GM19452 (cell line): ENCODE data around the gene ARFIP1.
"Not testable (repeated sequence)": the region's sequence is repeated elsewhere in the genome, so short reads cannot be mapped to it uniquely, and the experiment has no call there.

Experiments
- ATAC-seq: cut with Tn5 transposase; IDR thresholded peaks from one replicate; pipeline ENCODE4 v1.9.1; 2021; ENCODE audit not compliant: unreplicated experiment

ARFIP1 gene

DNA sequence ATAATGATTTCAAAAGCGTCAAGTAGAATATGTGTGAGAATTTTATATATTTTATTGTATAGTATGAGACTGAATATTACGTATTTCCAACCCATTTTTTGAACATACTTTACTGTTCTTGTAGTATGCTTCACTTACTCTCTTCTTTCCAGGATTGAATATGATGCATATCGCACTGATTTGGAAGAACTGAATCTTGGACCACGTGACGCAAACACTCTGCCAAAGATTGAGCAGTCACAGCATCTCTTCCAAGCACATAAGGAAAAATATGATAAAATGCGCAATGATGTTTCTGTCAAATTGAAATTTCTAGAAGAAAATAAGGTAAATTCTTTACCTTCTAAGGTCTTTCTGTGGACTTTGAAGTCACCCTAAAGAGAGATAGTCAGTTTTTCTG lies 108.2 kb downstream of the ARFIP1 start:
- ATAC-seq: no peak

DNA sequence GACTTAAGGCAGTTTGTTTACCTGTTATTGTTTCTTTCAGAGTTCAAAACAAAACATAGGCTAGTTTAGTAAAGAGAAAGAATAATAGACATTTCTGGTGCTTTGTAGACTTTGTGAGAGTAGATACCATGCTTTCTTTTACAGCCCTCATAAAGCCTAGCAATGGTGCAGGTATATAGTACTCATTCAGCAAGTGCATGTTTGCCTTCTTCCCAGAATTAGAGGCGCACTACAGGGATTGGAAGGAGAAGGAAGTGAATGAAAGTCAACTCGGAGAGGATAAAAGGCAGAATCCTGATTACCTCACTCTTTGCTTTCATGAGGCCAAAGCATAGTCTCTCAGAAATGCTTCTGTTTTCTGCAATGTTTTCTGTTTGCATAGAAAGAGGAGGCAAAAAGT lies 113.2 kb downstream of the ARFIP1 start:
- ATAC-seq: no peak

DNA sequence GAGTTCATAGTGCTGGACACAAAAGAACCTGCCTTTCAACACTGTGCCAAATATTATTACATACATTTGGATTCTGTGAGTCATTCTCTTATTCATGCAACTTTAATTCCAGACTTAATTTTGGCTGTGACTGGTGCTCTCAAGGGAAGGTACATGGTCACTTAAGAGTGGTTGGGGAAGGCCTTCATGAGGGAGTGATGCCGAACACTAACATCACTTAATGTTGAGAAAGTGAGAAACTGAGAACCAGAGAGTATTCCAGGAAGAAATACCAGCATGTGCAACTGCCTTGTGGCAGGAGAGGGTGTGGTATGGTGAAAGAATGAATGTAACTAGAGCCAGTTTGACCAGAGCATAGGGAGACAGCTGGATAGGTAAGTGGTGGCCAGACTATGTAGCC lies 114.9 kb downstream of the ARFIP1 start:
- no peak for ATAC-seq

DNA sequence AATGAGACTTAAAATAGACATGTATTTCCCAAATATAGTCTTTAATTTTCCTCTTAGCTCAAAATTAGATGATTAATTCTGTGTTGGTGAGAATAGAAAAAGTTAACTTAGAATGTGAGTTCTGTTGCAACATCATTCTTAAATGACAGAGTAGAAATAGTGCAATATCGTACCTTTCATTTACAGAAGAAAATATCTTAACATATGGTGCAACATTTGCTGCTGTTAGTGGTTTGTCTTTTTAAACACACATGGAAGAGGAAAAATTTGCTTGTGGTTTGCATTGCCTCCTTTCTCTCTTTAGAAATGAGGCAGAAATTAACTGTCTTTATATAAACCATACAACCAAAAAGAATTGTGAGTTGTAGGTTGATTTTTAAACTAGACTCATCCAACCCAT lies 117.1 kb downstream of the ARFIP1 start:
- ATAC-seq: no peak

DNA sequence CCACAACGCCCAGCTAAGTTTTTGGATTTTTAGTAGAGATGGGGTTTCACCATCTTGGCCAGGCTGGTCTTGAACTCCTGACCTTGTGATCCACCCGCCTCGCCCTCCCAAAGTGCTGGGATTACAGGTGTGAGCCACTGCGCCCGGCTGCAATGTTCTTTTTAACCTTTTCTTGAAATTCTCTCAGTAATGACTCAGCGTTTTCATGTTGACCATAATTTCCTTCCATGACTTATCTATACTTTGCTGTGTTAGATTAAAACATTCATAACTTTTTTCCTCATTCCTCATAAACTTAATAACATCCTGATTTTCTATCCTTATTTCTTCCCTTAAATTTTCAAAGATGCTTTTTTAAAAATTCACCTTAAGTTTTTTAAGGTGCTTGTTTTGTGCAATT lies 118.4 kb downstream of the ARFIP1 start:
- not testable (repeated sequence) for ATAC-seq

DNA sequence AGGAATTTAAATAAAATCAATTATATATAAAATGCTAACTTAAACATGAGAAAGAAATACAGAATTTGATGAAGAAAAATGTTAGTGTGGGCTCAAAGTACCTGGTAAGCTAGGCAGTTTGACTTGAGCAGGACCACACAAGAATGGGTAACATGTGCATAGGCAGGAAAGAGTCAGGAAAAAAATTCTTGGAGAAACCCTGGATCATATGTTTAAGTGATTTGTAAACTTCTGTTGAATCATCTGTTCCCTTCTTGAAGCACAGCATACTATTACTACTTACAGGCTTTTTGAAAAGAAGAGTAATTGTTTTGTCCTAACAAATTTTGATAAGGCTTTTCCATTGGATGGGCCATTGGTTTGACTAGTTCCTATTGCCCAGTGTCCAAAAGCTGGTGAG lies 118.9 kb downstream of the ARFIP1 start:
- no peak for ATAC-seq

DNA sequence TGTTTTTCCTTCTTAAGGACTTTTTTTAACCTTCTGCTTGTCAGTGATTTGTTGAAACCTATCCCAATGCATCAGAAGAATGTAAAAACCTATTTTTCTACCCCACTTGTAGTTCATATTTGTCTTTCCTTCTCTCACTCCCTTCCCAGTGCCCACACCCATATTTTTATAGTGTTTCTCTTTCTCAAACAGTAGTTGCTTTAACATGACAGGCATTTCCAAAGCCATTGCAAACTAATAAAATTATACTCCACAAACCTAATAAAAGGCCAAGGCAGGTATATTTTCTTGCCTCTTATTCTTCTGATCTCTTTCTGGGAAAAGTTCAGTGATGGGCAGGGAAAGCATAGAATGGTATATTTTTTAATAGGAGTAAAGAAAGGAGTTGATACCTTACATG lies 120.6 kb downstream of the ARFIP1 start:
- ATAC-seq: no peak

DNA sequence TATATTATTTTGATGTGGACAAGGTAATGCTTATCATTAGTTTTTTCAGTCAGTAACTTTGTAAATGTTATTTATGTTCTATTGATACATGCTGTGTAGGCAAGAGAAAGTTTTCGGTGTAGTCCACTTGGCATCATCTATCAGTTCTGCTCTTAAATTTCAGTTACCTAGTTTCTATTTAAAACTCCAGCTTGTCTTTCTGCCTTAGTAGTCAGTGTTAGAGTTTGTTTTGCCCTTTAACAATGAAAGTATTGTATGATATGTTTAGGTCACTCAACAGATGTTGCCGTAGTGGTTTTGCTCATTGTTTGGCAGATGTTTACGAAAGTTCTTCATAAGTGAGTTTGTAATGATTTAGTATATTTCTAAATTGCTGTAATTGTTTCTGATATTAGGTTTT lies 121.5 kb downstream of the ARFIP1 start:
- no peak for ATAC-seq

DNA sequence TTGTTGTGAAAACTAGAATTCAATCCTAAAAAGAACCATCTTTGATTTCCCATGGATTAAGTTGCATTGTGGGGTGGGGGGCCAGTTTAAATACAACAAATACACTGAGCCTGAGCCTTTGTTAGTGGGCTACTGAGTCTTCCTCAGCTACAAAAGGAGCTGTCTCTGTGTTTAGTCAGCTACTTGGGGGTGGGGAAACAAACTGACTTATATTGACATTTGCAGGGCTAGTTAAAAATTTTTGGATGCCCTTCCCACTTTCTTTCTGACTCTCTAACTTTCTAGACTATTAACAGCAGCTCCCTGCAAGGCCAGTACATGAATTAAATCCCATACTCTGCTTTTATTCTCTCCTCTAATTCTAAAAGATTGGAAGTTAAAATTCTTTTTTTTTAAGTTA lies 123.9 kb downstream of the ARFIP1 start:
- no peak for ATAC-seq

DNA sequence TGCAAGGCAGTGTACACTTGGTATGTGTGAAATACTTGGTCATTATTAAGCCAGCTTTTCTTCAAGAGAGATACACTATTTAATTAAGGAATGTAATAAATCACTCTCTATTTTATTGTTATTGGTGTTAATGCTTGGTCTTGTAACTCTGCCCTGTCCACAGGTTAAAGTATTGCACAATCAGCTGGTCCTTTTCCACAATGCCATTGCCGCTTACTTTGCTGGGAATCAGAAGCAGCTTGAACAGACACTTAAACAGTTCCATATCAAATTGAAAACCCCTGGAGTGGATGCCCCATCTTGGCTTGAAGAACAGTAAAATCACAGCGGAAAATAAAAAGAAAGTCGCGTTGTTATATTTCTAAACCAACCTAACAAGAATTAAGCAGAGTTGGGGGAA lies 130.1 kb downstream of the ARFIP1 start:
- no peak for ATAC-seq

DNA sequence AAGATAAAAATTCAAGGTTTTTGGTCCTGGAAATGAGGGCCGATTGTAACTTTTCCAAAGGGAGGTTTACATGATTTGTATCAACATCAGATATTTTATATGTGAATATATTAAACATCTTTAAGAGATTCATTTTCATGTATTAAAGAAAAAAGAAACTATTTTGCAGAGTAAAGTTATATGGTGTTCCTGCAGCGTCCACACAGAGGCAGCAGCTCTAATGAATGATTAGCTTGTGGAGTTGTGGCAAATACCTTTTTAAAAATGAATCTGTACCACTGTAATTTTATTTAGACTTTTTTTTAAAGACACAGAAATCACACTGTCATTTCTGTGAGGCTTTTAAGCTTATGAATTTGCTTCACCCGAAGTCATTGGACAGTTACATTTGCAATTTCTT lies 130.8 kb downstream of the ARFIP1 start:
- no peak for ATAC-seq

DNA sequence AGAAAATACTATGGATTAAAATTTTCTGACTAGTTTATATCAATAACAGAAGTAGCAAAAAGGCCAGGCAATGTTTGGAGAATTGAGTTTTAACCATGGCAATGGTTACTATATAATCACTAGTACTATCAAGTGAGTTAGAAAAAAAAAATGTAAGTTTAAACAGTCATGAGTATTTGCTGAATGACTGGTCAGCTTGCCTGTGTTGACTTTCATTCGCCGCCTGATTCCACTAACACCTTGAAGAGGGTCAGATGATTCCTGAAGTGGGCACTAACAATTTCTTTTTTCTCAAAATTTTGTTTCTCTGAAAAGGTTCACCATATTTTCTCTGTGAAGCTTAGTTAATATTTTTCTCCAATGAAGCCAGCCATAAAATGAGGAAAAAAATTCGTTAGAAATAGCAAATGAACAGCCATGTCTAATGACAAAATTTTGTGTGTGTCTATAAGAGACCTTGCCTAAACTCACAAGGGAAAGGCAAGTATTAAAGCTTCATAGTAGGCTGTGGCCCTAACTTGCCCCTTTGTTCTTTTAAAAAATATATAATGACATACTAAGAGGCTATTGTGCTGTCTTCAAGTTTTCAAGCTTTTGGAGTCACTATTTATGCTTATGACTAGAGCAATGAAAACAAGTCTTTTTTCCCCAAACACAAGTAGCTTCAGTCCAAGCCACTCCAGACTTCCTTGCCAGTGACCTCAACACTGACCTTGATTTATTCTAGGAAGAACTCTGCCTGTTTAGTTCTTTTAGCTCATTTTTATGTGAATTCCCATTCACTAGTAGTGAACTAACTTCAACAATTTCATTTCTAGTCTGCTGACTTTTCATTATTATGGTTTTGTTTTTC lies 138.0 kb downstream of the ARFIP1 start:
- no peak for ATAC-seq

DNA sequence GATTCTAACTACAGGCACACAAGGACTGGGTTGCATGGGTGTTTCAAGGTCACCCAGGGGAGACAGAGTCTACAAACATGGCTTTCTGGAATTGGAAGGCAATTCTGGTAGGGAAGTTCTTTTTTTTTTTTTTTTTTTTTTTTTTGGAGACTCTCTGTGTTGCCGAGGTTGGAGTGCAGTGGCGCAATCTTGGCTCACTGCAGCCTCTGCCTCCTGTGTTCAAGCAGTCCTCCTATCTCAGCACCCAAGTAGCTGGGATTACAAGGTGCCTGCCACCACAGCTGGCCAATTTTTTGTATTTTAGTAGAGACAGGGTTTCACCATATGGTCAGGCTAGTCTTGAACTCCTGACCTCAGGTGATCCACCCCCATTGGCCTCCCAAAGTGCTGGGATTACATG lies 140.1 kb downstream of the ARFIP1 start:
- no peak for ATAC-seq

DNA sequence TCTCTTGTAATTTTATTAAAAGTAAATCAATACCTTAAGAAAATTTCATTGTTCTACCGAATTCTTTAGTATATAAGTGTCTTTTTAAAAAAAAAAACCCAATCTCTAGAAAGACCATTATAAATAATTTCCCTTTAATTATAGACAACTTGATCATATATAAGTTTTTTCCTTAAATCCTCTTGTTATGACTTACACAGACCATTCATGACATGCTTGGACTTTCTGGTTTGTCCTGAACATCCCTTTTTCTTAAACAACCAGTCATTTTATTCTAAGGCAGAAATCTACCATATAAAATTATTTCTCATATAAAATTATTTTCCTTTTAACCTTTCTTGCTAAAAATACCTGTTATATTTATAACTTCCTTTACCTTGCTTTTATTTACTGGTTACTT lies 141.0 kb downstream of the ARFIP1 start:
- no peak for ATAC-seq

DNA sequence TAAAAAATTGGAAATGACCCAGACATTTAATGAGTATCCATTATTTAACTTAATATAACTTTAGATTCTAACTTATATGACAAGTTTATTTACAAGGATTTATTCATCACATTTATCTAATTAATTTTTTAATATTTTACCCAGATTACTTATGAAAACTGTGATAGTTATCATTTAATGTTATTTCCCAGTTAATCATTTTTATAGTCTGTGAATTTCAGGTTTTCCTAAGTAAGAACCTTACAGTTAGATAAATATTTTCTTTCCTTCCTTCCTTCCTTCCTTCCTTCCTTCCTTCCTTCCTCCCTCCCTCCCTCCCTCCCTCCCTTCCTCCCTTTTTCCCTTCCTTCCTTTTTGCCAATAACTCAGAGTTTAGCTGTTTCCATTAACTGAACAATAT lies 141.5 kb downstream of the ARFIP1 start:
- no peak for ATAC-seq

DNA sequence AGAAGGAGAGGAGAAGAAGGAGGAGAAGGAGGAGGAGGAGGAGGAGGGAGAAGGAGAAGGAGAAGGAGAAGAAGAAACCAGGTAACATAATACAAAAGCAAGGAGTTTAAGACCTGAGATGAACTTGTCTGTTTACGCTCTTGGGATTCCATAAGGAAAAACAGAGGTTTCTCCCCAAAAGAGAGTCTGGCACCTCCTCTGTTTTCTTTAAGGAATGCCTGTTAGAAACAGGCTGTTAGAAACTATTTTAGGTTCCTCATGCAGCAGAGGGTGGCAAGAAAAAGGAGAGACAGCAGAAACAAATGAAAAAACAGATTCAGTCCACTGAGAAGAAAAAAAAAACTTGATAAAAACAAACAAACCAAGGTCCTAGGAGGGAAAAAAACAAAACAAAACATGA lies 146.1 kb downstream of the ARFIP1 start:
- ATAC-seq: no peak

DNA sequence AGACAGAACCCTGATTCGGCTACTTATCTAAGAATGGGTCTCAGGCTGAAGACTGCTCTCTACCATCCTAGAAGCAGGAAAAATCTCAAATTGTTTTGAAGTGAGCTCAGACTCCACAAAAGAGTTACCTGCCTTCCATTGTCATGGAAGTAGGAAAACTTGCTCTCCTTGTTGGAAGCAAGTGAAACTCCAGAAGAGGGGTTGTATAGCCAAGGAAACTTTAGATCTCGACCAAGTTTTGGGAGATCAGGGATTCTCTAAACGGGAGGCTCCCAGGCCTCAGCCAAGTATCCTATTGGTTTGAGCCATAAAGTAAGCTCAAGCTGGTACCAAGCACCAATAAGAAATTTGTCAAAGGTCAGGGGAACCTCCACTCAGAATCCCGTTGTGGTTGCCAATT lies 147.2 kb downstream of the ARFIP1 start:
- ATAC-seq: no peak

DNA sequence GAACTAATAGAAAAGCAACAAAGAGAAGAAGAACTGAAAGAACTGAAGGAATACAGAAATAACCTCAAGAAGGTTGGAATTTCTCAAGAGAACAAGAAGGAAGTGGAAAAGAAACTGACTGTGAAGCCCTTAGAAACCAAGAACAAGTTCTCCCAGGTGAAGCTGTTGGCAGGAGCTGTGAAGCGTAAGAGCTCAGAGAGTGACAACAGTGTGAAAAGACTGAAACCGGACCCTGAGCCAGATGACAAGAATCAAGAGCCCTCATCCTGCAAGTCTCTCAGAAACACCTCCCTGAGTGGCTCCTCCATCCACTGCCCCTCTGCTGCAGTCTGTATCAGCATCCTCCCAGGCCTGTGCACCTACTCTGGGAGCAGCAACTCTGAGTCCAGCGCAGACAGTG lies 148.0 kb downstream of the ARFIP1 start:
- no peak for ATAC-seq

DNA sequence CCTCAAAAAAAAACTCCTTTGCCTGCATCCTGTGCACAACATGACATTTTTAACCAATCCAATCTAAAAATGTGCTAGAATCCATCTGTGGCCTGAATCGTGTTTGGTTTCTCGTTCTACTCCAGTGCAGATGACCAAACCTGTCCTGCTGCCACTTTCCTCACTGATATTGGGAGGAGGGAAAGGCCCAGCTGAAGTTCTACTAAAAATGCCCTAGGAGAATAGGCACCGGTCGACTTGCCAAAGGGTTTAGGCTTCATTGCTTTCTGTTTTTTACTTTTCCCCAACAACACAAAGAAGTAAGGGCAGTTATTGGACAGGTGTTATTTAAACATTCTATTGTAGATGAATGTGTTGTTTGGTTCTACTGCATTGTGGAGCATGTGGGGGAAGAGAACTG lies 148.5 kb downstream of the ARFIP1 start:
- no peak for ATAC-seq

DNA sequence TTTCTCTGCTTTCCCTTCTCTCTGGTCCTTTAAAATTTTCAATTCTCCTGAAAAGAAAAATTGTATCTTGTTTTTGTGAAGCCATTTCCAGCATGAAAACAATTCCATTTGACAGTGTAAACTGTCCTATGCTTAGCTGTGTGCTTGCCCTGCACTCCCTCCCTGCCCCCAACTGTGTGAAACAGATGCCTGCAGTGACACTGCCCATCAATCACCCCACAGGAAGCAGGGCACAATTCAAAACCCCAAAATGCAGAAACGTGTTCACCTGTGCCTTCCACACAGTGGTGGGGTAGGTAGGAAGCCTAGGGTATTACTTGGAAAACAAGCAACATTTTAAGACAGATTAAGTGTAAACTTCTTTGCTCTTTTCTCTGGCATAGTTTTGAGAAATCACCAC lies 150.1 kb downstream of the ARFIP1 start:
- no peak for ATAC-seq

DNA sequence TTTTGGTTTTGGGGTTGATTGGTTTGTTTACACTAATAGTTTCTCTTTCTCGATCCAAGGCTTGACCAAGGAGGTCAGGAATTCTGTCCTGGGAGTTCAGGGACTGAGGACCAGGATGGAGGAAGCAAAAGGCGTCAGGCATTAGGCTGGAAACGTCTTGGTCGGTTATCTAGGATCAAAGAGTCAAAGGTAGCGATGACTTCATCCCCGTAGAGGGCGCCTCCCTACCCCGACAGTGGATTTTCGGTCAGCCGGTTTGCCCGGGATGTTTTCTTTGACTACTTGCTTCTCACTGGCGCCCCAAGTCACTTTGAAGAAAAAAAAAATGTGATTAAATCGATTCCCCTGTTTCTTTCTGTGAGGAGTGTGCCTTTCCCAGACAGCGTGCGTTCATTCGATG lies 155.4 kb downstream of the ARFIP1 start:
- no peak for ATAC-seq

DNA sequence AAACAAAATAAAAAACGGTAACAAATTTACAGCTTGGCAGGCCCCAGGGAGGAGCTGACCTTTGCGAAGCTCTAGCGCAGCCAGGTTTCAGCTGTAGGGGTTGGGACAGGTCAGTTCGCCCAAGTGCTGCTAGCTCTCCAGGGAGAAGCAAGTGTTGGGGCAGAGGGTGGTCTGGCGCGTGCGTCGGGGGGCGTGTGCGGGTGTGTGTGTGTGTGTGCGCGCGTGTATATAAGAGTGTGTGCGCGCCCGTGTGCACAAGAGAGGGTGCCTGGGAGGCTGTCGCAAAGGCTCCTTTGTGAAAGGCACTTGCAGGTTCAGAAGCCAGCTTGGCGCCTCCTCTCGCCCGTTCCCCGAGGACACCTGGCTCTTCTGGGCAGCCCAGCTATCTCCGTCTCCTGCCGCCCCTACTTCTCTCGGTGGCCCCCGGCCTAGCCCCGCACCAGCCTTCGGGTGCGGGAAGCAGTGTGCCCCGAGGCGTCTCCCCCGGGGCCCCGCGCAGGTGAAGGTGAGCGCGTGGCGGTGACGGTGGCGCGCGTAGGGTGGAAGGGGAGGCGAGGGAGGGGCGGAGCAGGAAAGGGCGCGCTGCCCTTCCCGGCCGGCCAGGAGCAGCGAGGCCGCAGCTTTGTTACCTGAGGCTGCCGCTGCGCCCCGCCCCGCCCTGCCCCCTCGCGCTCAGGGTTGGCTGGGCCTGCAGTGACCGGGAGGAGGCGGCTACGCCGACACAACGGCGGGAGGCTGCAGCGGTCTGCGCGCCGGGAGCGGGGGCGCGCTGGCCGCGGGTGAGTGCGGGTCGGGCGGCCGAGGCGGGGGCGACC lies 156.1 kb downstream of the ARFIP1 start, which contains the start of gene FHDC1:
FHDC1 (plus strand) TSS at position 693 of the 815 bp plus-strand sequence. CDS start 6,735 bp downstream, outside the sequence.
- ATAC-seq: no peak
